Neutrophil (primary cell): Measurements from ENCODE around the gene ATG7.

Experiments used
- H3K27ac ChIP-seq: fragments of 200-600 bp; sonication (generic); 2 replicates; pipeline ENCODE4 v1.5.1; 2016; ENCODE audit warnings: mild to moderate bottlenecking, moderate library complexity
- H3K27me3 ChIP-seq: fragments of 200-600 bp; sonication (generic); 2 replicates; pipeline ENCODE4 v1.6.0; 2016; ENCODE audit warnings: mild to moderate bottlenecking
- H3K36me3 ChIP-seq: fragments of 200-600 bp; sonication (generic); 2 replicates; pipeline ENCODE4 v1.5.1; 2017
- H3K4me1 ChIP-seq, 2 experiments: fragments of 200-600 bp in 1 of 2; sonication (generic) in 1 of 2; 1 replicate in 1 of 2; 2 replicates in 1 of 2; pipeline versions ENCODE4 v1.5.1 to v1.6.1; 2013 to 2016; ENCODE audit warnings: low read depth in 1 of 2, low read length in 1 of 2, mild to moderate bottlenecking in 1 of 2, moderate library complexity in 1 of 2; ENCODE audit not compliant: control insufficient read depth in 1 of 2, insufficient read depth in 1 of 2
- H3K4me3 ChIP-seq, 2 experiments: fragments of 200-600 bp in 1 of 2; sonication (generic) in 1 of 2; 1 replicate in 1 of 2; 2 replicates in 1 of 2; pipeline ENCODE4 v1.5.1; 2013 to 2016; ENCODE audit warnings: low read depth in 1 of 2, low read length in 1 of 2, mild to moderate bottlenecking in 1 of 2, moderate library complexity in 1 of 2
- H3K9me3 ChIP-seq: fragments of 200-600 bp; sonication (generic); 2 replicates; pipeline ENCODE4 v1.5.1; 2016
- TF ChIP-seq, protein P1 (sequence below): fragments of 200-600 bp; sonication (generic); IDR thresholded peaks from 2 replicates; pipeline ENCODE4 v1.5.1; 2016; ENCODE audit warnings: antibody characterized with exemption

ATG7 gene

DNA sequence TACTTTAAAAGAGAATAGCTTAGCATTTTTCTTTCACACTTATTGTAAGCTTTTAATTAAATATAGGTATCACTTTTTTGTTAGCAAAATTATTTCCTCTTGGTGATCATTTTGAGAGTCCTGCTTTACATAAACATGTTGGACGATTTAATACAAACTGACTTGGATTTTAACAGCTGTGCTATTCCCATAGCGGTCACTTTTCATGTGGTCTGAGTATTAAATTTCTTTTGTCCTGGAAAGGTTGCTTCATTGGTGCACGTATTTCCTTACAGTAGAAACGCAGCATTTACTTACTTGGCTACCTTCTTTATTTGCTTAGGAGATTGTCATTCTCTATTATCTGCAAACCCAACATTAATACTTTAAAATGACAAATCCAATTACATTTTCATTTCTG, 109.4 kb downstream of the ATG7 start:
- no peak overlapping the region for H3K27ac ChIP-seq
- H3K36me3 ChIP-seq = peaks cover 81% of the 10 kb centered on the region
- no peaks in the 10 kb centered on the region for H3K27me3 ChIP-seq
- no peaks in the 10 kb centered on the region for H3K9me3 ChIP-seq
- H3K4me1 ChIP-seq = no peaks in the 10 kb centered on the region
- no peak overlapping the region for H3K4me3 ChIP-seq
- TF ChIP-seq, protein P1, sequence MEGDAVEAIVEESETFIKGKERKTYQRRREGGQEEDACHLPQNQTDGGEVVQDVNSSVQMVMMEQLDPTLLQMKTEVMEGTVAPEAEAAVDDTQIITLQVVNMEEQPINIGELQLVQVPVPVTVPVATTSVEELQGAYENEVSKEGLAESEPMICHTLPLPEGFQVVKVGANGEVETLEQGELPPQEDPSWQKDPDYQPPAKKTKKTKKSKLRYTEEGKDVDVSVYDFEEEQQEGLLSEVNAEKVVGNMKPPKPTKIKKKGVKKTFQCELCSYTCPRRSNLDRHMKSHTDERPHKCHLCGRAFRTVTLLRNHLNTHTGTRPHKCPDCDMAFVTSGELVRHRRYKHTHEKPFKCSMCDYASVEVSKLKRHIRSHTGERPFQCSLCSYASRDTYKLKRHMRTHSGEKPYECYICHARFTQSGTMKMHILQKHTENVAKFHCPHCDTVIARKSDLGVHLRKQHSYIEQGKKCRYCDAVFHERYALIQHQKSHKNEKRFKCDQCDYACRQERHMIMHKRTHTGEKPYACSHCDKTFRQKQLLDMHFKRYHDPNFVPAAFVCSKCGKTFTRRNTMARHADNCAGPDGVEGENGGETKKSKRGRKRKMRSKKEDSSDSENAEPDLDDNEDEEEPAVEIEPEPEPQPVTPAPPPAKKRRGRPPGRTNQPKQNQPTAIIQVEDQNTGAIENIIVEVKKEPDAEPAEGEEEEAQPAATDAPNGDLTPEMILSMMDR = no peak

DNA sequence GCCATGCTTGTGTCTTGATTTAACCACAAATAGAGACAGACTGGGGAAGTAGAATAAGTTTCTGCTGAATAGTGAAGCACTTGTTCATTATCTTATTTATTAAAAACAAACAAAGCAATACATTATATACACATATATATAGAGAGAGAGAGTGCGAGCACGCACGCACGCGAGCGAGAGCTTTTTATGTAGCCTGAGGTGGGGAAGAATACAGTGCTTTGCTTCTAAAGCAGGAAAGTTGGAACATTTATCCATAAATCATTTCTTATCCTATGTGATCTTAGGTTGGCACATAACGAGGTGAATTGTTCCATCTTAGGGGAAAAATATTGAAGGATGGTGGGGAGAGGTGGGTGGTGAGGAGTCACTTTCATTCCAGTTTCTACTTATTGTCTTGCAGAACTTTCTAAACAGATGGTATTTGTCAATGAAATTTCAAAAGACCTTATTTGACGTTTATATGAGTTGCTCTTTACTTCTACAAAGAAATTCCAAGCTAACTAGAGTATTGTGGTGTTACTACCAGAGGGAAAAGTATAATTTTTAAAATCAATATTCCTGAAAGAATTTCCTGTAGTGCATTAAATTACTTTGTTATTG, 110.0 kb downstream of the ATG7 start:
- no peak overlapping the region for H3K27ac ChIP-seq
- no peaks in the 10 kb centered on the region for H3K4me1 ChIP-seq
- H3K36me3 ChIP-seq = peaks cover 79% of the 10 kb centered on the region
- no peaks in the 10 kb centered on the region for H3K27me3 ChIP-seq
- no peak overlapping the region for H3K4me3 ChIP-seq
- TF ChIP-seq, protein P1 = no peak
- no peaks in the 10 kb centered on the region for H3K9me3 ChIP-seq

DNA sequence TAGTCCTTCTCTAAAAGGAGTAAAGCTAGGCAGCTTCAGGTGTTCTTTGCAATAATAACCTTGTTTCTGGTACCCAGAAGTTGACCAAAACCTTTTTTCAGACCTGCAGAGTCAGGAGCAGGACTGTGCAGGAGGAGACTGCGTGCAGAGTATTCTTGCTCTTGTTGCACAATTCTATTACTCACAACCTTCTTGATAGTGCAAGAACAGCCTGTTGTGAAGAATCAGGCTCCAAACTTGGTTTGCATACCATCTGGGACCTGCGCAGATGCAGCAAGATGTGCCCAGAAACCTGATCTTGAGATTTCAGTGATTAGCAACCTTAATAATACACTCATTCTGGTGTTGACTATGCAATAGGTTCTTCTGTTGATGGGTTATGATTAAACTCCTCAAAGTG, 111.9 kb downstream of the ATG7 start:
- Histone ChIP-seq H3K4me1 (no peaks in the 10 kb centered on the region), H3K27me3 (no peaks in the 10 kb centered on the region), H3K4me3 (no peak overlapping the region), H3K9me3 (no peaks in the 10 kb centered on the region), H3K36me3 (peaks cover 76% of the 10 kb centered on the region), H3K27ac (peak overlapping the region; percentile 29)
- TF ChIP-seq, protein P1 = no peak

DNA sequence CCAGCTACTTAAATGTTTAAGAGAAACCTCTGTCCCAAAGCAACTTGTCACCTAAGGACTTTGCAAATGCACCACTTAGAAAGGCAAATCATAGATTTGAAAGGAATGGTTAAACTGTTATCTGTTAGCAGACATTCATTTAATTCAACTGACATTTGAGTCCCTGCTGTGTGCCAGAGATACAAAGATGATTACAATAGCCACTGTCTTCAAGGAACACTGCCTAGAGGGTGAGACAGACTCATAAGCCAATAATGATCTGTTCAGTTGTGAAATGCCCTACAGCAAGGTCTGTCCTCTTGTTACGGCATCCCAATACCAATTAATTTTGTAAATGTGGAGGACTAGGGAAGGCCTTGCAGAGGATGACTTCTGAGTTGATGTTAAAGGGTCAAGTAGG, 113.1 kb downstream of the ATG7 start:
- H3K9me3 ChIP-seq = no peaks in the 10 kb centered on the region
- H3K27ac ChIP-seq = no peak overlapping the region
- H3K4me1 ChIP-seq = no peaks in the 10 kb centered on the region
- no peak overlapping the region for H3K4me3 ChIP-seq
- H3K36me3 ChIP-seq = peaks cover 68% of the 10 kb centered on the region
- H3K27me3 ChIP-seq = no peaks in the 10 kb centered on the region
- TF ChIP-seq, protein P1 = no peak

DNA sequence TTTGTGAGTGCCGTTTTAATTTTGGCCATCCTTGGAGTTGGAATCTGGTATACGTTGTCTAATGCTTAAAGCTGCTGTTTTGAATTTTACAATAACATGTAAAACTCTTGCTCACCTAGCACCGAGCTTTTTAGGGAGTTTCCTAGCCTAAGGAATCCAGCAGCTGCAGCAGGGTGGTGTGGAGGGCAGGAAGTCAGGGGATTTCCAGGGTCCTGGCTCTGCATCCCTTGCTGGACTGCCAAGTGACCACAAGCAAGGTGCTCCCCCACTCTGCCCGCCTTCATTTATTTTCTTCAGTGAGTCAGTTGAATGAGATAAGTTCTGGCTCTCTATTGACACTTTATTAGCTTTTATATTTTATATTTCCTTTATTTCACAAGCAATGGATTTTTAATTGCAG, 113.7 kb downstream of the ATG7 start:
- Histone ChIP-seq H3K9me3 (no peaks in the 10 kb centered on the region), H3K36me3 (peaks cover 65% of the 10 kb centered on the region), H3K27me3 (no peaks in the 10 kb centered on the region), H3K27ac (no peak overlapping the region), H3K4me3 (no peak overlapping the region), H3K4me1 (no peaks in the 10 kb centered on the region)
- TF ChIP-seq, protein P1 = no peak
